NCI-H1436 treated with DMSO at 0.1 percent for 48 hours (cell line): Measurements from ENCODE around the gene SLC16A13.
A peak's percentile ranks its signal among the peaks of the same experiment; 100 is the strongest.
"Not testable (repeated sequence)": the region's sequence is repeated elsewhere in the genome, so short reads cannot be mapped to it uniquely, and the experiment has no call there.

Source experiments
- DNase-seq: peaks from one replicate; lab custom pipeline; 2025; lab: John Stamatoyannopoulos, UW

SLC16A13 gene, protein sequence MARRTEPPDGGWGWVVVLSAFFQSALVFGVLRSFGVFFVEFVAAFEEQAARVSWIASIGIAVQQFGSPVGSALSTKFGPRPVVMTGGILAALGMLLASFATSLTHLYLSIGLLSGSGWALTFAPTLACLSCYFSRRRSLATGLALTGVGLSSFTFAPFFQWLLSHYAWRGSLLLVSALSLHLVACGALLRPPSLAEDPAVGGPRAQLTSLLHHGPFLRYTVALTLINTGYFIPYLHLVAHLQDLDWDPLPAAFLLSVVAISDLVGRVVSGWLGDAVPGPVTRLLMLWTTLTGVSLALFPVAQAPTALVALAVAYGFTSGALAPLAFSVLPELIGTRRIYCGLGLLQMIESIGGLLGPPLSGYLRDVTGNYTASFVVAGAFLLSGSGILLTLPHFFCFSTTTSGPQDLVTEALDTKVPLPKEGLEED

DNA sequence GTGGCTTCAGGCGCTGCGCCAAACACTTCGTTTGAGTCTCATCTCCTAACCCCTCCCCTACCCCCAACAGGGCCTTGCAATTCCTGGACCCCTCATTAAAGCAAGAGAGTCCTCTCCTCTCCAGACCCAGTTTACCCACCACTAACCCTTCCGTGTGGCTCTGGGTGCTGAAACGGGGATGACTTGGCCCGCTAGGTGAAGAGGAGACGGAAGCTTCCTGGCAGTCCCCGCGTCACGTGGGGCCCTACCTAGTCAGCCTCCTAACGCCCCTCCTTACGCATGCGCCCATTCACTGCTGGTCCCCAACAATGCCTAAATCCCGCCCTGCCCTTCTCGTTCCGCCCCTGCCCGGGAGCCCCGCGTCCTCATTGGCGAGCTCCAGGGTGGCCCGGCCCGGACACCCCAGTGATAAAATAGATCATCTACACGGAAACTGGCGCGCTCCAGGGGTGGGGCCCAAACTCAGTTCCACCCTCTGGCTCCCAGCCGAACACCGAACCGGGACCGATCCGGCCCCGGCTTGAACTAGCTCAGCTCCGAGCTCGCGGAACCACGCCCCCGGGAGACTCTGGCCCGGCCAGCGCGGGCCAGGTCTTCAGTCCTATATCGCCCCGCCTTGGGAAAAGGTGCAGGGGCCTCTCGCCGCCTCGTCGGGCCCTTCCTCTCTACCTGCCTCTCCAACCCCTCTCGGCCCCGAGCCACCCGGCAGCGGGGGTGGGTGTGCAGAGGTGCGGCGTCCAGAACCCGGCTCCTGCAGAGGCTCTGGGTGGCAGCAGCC, at the start of gene SLC16A13:
Gene SLC16A13 (plus strand): TSS at position 425 of the 778 bp plus-strand sequence. CDS start 368 bp downstream, outside the sequence.
- DNase-seq = peak; percentile 85

DNA sequence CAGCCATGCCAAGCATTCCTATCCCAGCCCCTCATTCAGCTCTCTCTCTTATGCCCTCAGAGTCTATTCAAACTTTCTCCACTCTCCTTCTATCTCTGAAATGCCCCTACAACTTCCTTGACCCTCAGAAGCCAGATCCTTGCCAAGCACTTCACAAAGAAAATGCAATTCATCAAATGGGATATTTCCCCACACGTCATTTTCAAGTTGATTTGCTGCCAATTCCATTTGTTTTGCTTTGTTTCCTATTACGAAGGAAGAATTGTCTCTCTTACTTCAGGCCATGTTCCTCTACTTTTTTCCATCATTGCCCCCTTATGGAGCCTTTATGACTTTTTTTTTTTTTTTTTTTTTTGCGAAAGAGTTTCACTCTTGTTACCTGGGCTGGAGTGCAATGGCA, 49.1 kb upstream of the SLC16A13 start:
- DNase-seq = no peak

DNA sequence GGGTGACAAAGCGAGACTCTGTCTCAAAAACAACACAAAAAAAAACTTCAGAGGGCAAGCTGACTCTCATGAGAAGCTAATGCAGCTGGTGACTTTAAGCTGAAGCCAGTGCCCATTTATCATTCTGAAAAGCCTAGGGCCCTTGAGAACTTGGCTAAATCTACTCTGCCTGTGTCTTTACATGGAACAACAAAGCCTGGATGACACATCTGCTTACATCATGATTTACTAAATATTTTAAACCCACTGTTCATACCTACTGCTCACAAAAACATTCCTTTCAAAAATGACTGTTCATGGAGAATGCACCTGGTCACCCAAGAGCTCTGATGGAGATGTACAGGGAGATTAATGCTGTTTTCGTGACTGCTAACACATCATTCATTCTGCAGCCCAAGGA, 46.0 kb upstream of the SLC16A13 start:
- DNase-seq = no peak

DNA sequence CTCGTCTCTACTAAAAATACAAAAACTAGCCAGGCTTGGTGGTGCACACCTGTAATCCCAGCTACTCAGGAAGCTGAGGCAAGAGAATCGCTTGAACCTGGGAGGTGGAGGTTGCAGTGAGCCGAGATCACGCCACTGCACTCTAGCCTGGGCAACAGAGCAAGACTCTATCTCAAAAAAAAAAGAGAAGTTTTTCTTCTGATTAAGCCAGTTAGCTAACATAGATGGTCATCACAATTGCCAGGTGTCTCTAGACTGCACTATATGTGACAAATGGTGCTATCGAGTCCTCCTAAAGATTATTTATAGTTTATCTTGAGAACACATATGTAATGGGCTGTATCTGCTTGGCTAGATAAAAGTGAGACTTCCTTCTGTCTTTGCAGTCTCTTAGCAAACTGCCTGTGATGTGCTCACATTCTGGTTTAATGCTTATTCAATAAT, 42.2 kb upstream of the SLC16A13 start:
- DNase-seq = not testable (repeated sequence)

DNA sequence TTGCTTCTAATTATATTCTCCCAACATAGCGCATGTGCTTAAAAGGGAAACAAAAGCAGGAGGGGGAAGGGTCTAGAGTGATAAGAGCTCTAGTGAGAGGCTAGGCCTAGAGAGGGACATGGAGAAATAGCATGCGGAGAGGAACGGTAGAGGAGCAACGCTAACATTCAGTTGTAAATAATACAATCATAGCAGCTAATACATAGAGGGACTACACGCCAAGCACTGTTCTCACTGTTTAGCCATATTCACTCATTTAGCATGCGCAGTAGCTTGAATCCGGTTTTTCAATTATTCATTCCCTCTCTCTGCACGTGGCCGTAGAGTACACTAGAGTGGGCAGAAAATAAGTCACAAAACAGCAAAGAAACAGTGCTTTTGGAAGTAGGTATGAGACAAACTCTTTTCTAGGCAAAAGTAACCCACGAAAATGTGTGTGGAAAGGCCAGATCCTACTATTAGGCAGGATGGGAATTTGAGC, 41.7 kb upstream of the SLC16A13 start:
- no peak for DNase-seq

DNA sequence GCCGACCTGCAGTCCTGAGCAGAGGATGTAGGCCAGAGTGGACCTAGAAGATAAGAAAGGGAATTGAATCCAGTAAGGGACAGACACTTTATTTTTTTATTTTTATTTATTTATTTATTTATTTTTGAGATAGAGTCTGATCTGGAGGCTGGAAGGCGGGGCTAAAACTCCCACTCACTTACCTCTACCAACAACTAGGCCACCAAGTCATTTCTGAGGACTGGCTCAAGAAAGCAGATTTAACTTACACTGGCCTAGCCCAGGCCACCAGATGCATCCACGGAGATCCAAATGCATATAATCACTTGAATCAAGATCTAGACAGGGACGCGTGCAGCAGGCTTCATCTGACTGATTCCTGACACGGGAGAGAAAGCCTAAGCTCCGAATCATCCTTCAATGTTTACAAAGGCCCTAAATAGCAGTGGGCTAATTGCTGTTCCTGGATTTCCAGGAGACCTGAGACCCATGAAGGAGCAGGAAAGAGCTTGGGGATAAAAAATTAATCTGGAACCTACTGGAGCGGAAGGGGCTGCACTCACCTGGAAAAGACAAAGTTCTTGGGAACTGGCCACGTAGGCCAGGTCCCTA, 41.1 kb upstream of the SLC16A13 start:
- DNase-seq = no peak

DNA sequence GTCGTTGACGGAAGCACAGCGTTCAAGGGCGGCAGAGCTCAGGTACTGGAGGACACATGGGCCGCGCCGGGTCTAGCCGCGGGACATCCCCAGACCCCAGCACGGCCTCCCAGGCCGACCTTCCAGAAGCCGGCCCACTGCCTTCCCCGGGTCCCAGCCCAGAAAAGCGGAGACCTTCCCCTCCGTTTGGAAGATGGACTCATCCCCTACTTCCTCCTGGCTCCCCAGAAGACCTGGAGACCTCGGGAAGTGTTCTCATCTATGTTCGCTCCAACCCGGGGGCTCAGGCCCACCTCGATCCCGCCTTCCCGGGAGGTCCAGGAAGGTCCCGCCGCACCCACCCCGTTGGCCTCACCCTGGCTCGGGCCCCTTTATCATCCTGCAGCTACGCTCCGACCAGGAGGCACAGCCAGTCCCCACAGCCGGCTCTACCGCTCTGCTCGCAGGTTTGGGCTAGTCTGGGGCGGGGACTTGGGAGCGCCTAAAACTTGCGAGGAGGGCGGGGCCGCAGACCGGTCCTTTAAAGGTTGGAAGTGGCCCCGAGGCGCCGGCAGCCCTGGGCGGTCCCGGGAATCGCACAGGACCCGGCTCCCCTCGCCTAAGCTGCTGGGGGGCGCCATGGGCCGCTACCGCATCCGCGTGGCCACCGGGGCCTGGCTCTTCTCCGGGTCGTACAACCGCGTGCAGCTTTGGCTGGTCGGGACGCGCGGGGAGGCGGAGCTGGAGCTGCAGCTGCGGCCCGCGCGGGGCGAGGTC, 40.1 kb upstream of the SLC16A13 start, which contains the start of gene ALOX12:
Gene ALOX12 (plus strand): TSS at position 550 of the 756 bp plus-strand sequence. CDS start 69 bp downstream, at position 619.
- DNase-seq = no peak

DNA sequence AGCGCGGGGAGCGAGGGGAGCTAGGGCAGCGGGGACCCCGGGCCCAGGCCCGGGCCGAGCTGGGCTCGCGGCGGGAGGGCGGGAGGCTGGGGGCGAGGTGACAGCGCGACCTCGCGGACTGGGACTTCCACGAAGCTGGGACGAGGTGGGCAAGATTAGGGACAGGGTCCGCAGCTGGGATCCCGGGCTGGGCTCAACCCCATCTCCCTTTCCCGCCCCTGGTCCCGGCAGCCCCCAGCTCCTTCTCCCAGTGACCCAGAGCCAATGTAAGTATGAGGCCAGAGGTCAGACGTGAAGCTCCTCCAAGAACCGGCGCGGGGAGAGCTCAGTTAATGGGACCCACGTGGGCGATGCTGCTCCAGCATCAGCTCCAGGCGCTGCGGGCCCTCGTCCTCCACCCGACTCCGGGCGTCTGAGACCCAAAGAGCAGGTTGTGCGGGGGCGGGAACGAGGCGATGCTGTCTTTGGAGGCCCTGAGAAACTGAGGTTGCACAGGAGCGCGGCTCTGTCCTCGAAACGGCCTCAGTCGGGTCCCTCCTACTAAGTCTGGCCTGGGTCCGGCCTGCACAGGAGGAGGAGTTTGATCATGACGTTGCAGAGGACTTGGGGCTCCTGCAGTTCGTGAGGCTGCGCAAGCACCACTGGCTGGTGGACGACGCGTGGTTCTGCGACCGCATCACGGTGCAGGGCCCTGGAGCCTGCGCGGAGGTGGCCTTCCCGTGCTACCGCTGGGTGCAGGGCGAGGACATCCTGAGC, 39.4 kb upstream of the SLC16A13 start:
- no peak for DNase-seq

DNA sequence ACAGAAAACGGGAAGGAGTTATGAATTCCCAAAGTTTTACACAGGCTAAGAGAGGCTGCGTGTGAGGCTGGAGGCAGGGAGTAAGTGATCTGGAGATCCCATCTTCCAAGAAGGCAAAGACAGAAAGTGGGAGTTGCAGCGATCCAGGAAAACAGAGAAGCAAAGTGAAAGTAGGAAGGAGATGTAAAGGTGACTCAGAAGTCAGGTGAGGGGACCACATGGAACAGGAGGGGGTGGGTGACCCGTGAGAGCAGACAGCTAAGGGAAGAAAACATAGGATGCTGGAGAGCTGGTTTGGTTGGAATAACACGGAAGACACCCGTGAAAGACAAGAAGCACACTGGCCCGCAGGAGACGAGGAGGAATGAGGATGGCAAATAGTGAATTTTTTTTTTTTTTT, 38.6 kb upstream of the SLC16A13 start:
- no peak for DNase-seq

DNA sequence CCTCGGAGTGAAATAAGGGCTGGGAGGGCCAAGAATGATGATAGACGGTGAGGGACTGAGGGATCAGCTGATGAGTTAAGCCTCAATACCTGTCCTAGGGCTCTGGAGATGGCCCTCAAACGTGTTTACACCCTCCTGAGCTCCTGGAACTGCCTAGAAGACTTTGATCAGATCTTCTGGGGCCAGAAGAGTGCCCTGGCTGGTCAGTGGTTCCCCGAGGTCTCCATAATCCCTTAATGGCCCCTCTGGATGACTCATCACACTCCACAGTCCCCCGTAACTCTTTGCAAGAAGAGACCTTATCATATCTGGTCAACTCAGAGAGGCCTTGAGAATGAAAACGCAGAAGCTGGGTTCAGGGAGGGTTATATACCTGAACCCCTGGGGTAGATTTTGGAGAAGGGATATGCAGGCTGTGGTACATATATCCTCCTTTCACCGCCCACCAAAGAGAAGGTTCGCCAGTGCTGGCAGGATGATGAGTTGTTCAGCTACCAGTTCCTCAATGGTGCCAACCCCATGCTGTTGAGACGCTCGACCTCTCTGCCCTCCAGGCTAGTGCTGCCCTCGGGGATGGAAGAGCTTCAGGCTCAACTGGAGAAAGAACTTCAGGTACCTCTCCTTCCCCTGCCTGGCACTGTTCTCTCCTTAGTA, 36.8 kb upstream of the SLC16A13 start:
- no peak for DNase-seq

DNA sequence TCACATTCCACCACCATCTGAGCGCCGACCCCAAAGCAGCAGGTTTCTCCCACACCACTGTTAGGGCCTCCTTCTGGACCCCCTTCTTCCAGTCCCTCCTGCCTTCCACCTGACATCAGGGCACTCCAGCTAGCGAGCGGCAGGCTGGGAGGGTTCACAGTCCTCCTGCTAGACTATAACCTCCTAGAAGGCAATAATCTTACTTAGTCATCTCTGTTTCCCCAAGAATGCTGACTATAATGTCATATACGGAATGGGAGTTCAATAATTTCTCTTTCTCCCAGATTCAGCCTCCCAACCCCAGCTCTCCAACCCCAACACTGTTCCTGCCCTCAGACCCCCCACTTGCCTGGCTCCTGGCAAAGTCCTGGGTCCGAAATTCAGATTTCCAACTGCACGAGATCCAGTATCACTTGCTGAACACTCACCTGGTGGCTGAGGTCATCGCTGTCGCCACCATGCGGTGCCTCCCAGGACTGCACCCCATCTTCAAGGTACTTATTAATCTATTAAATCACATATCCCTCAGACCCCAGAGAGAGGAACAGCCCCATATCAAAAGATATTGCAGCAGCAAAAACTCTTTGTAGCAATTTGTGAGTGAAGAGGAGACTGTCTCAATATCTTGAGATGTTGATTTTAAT, 34.4 kb upstream of the SLC16A13 start:
- DNase-seq = no peak

DNA sequence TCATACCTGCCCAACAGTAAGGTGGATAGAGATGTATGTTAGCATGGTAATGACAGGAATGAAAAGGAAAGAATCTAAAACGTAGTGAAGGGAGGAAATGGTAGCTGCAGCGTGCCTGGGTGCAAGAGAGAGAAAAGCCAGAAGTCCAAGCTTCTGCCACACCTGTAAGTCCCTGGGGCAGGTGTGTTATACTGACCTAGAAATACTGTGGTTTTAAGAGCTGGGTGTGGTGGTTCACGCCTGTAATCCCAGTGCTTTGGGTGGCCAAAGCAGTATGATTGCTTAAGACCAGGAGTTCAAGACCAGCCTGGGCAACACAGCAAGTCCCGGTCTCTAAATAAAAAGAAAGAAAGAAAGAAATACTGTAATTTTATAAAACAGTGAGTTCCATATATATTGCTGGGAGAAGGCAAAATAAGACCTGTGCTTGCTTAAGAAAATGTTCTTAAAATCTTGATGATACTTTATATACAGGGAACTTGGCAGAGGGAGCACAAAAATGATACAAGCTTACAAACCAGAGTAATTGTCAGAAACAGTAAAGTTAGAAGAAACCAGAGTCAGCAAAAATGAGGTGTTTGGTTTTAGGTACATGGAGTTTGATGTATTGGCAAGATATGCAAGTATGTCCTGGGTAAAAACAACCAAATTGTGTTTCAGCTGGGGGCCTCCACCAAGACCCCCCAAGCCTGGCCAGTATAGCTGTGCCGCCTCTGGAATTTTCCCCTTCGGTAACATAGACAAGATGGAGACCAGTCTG, 33.3 kb upstream of the SLC16A13 start:
- no peak for DNase-seq

DNA sequence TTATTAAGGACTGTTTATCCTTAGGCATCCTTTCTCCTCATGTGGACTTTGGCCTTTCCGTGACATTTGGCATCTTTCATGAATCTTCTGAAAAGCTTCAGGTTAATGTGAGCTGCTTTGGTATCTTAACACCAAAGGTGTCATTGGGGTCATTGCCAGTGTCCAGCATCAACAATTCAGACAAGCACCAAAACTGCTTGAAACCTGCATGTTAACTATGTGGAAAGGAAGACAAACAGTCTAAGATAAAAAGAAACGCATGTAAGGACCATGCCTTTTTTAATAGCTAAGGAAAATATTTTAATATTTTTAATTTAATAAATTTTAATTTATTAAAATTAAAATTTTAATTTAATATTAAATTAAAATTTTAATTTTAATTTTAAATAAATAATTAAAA, 32.1 kb upstream of the SLC16A13 start:
- DNase-seq = no peak

DNA sequence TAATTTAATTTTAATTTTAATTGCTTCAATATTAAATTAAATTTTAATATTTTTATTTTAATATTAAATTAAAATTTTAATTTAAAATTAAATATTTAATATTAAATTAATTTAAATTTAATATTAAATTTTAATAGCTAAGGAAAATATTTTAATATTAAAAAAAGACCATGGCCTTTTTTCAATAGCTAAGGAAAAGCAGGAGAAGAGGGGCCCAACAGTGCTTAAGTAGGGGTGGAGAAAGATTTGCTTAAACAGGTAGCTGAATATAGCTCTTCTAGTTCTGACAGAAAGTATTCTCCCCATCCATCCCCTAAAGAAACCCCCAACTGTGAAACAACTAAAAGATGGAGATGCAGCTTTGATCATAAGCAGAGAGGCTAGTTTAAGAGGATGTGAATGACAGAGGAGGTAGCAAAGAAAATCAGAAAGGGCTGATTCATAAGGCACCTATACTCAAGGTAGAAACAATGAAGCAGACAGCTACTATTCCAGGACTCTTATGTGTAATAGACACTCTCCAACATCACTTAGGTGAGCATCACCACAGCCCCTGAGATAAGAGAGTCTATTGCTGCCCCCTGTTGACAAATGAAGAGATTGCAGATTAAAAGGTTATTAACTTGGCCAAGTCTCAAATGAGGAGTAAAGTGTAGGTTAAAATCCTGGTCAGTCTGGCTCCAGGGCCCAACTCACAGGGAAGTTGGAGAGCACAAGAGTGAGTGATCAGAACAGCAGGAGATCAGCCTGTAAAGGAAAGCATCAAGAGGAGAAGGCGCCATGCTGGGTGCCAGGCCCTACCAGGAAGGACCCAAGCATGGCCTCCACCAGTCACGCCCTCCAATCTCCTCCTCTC, 31.2 kb upstream of the SLC16A13 start:
- DNase-seq = peak; percentile 49

DNA sequence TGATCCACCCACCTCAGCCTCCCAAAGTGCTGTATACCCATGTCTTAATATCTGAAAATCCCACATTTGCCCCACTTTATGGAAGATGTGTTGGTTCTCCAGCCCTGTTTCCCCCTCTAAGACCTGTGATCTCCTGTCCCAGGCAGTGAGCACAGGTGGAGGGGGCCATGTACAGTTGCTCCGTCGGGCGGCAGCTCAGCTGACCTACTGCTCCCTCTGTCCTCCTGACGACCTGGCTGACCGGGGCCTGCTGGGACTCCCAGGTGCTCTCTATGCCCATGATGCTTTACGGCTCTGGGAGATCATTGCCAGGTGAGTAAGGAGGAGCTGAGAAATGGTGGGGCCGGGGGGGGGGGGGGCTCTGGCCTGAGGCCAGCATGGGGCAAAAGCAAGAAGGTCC, 30.1 kb upstream of the SLC16A13 start:
- DNase-seq = no peak

DNA sequence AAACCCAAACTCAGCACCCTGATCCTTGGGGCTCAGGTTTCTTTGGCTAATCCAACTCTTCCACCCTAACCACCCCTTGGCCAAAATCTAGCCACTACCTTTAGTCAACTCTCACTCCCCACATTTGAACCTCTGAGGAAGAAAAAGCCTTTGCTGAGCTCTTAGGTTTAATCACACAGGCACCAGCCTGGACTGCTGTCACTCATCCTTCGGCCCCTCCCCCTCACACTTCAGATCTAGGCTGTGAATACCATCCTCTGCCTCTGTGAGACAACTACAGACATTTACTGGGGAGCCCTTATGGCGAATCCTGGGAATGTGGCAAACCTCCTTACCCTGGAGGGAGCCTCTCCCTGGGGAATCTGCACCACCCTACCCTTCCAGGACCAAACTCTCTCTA, 28.7 kb upstream of the SLC16A13 start:
- no peak for DNase-seq

DNA sequence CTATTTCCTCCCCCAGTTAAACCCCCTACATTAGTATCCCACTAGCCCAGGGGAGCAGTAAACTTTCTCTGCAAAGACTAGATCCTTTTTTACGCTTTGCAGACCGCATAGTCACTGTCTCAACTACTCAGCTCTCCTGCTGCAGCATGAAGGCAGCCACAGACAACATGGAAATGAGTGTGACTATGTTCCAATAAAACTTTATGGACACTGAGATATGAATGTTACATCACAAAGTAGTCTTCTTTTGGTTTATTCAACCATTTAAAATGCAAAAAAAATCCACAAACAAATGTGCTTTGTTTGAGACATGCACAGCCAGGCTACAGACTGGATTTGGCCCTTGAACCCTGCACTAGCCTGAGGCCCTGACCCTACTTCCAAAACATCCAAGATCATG, 25.3 kb upstream of the SLC16A13 start:
- no peak for DNase-seq

DNA sequence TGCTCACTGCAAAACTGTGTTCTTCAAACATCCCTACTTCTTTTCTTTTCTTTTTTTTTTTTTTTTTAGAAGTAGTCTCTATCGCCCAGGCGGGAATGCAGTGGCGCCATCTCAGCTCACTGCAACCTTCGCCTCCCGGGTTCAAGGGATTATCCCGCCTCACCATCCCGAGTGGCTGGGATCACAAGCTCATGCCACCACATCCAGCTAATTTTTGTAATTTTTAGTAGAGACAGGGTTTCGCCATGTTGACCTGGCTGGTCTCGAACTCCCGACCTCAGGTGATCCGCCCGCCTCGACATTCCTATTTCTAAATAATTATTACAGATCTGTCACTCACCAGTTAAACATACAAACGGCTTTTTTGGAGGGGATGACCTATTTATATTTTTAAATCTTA, 24.4 kb upstream of the SLC16A13 start:
- no peak for DNase-seq
